ENCODE data around the gene FIGLA. TPM values are rescaled to one million over a fixed set of nuclear protein-coding genes. Genes with fewer than 3 reads are reported as not detected.

Gene FIGLA
- polyA plus RNA-seq, 1 donor (not counting 4 experiments of a cell fraction or from before 2014, with no cell fraction given), result not detected

DNA sequence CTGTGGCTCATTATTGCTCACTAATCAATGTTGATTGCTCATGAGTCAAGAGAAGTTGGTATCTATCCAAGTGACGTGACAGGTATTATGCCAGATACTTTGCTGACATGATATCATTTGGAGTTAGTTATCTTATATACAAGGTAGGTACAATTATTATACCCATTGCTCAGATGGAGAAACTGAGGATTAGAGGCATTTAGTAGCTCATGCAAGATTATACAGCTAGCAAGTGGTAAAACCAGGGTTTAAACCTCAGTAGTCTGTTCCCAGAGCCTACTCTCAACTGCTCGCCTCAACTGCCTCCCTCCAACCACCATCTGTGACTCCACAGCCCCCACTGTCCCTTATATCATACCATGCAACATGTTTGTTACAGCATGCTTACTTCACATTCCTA lies 6.1 kb downstream of the FIGLA start:
- H3K79me2 ChIP-seq (ENCODE audit: control insufficient read depth, insufficient read depth, low read length), result no peaks in the 10 kb centered on the region
- H3K9ac ChIP-seq (ENCODE audit: control insufficient read depth, extremely low read depth, insufficient read depth, low read length), result no peak overlapping the region
- no peaks in the 10 kb centered on the region for H3K36me3 ChIP-seq (ENCODE audit: control insufficient read depth in 2 of 2, extremely low read depth in 1 of 2, insufficient read depth in 2 of 2, low read length in 2 of 2)
- H3K27ac ChIP-seq (ENCODE audit: control insufficient read depth, insufficient read depth, low read length), result no peak overlapping the region
- H3K4me3 ChIP-seq (ENCODE audit: control insufficient read depth in 2 of 3, extremely low read depth in 1 of 3, insufficient read depth in 2 of 3, low read depth in 1 of 3, low read length in 3 of 3), result no peak overlapping the region
- DNase-seq (ENCODE audit: low read depth, low spot score), result no peak
- dilution Hi-C loops (cut with MboI; ENCODE audit: extremely low pct_ligation_motif_present, low sequenced_read_pairs), result loop anchor here (25.0 kb wide), 1 partner anchor 472 kb away; the partner anchor contains the start of gene FAM136A
- H3K9me3 ChIP-seq (ENCODE audit: control insufficient read depth, low read depth, low read length), result no peaks in the 10 kb centered on the region
- TF ChIP-seq EZH2 (IDR thresholded peaks at IDR 0.05; ENCODE audit: low read length), result no peak
- TF ChIP-seq, protein P1, sequence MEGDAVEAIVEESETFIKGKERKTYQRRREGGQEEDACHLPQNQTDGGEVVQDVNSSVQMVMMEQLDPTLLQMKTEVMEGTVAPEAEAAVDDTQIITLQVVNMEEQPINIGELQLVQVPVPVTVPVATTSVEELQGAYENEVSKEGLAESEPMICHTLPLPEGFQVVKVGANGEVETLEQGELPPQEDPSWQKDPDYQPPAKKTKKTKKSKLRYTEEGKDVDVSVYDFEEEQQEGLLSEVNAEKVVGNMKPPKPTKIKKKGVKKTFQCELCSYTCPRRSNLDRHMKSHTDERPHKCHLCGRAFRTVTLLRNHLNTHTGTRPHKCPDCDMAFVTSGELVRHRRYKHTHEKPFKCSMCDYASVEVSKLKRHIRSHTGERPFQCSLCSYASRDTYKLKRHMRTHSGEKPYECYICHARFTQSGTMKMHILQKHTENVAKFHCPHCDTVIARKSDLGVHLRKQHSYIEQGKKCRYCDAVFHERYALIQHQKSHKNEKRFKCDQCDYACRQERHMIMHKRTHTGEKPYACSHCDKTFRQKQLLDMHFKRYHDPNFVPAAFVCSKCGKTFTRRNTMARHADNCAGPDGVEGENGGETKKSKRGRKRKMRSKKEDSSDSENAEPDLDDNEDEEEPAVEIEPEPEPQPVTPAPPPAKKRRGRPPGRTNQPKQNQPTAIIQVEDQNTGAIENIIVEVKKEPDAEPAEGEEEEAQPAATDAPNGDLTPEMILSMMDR (optimal IDR thresholded peaks at IDR 0.05 in 1 of 3, IDR thresholded peaks at IDR 0.05 in 1 of 3, conservative IDR thresholded peaks at IDR 0.05 in 1 of 3; ENCODE audit: extremely low read depth in 1 of 3, insufficient read depth in 2 of 3, low read length in 3 of 3), result no peak
- H3K4me2 ChIP-seq (ENCODE audit: control insufficient read depth, extremely low read depth, insufficient read depth, low read depth, low read length), result no peak overlapping the region
- H2AFZ ChIP-seq (ENCODE audit: control insufficient read depth, low read length), result no peak overlapping the region
- FAIRE-seq, result no peak
- H3K9me1 ChIP-seq (ENCODE audit: control insufficient read depth, extremely low read depth, insufficient read depth, low read length), result no peaks in the 10 kb centered on the region
- peaks cover 21% of the 10 kb centered on the region for H3K27me3 ChIP-seq (ENCODE audit: control insufficient read depth, extremely low read depth, insufficient read depth, low read length)
- peaks cover 14% of the 10 kb centered on the region for H3K4me1 ChIP-seq (ENCODE audit: control insufficient read depth, extremely low read depth, insufficient read depth, low read length)
- no peaks in the 10 kb centered on the region for H4K20me1 ChIP-seq (ENCODE audit: control insufficient read depth, extremely low read depth, insufficient read depth, low read length)

DNA sequence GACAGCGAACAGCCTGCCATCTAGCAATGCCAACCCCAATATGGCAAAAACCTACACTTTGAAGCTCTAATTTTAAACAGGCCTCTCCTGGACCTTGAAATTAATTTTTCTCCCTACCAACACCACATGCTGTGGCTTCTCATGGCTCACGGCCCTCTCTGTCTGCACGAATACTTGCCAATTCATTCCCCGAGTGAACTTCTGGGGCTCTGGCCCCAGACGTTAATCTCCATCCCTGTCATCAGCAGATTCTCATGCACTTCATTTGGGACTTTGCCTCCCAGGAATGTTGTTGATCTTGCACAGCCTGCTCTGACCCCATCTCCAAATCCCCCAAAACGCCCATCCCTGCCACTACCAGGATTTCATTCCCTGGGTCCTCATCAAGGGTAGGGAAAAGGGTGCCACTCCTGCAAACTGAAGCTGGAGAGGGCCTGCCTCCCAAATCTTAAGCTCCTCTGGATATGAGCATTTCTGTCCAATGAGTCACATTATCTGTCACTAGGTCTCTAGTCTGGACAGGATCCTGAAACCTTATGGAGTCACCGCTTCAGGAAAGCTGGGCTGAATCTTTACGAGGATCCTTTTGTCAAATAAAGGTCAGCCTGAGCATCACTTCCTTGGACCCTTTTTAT lies 10.4 kb downstream of the FIGLA start:
- no peak for TF ChIP-seq EZH2 (IDR thresholded peaks at IDR 0.05; ENCODE audit: low read length)
- TF ChIP-seq, protein P1 (optimal IDR thresholded peaks at IDR 0.05 in 1 of 3, IDR thresholded peaks at IDR 0.05 in 1 of 3, conservative IDR thresholded peaks at IDR 0.05 in 1 of 3; ENCODE audit: extremely low read depth in 1 of 3, insufficient read depth in 2 of 3, low read length in 3 of 3), result no peak
- Histone ChIP-seq H3K36me3 (ENCODE audit: control insufficient read depth in 2 of 2, extremely low read depth in 1 of 2, insufficient read depth in 2 of 2, low read length in 2 of 2) (no peaks in the 10 kb centered on the region), H3K9ac (ENCODE audit: control insufficient read depth, extremely low read depth, insufficient read depth, low read length) (no peak overlapping the region), H3K79me2 (ENCODE audit: control insufficient read depth, insufficient read depth, low read length) (no peaks in the 10 kb centered on the region), H3K27me3 (ENCODE audit: control insufficient read depth, extremely low read depth, insufficient read depth, low read length) (no peaks in the 10 kb centered on the region), H4K20me1 (ENCODE audit: control insufficient read depth, extremely low read depth, insufficient read depth, low read length) (no peaks in the 10 kb centered on the region), H3K27ac (ENCODE audit: control insufficient read depth, insufficient read depth, low read length) (no peak overlapping the region), H3K4me3 (ENCODE audit: control insufficient read depth in 2 of 3, extremely low read depth in 1 of 3, insufficient read depth in 2 of 3, low read depth in 1 of 3, low read length in 3 of 3) (no peak overlapping the region), H3K9me1 (ENCODE audit: control insufficient read depth, extremely low read depth, insufficient read depth, low read length) (no peaks in the 10 kb centered on the region), H3K4me1 (ENCODE audit: control insufficient read depth, extremely low read depth, insufficient read depth, low read length) (peaks cover 25% of the 10 kb centered on the region), H3K4me2 (ENCODE audit: control insufficient read depth, extremely low read depth, insufficient read depth, low read depth, low read length) (no peak overlapping the region), H2AFZ (ENCODE audit: control insufficient read depth, low read length) (no peak overlapping the region), H3K9me3 (ENCODE audit: control insufficient read depth, low read depth, low read length) (no peaks in the 10 kb centered on the region)
- FAIRE-seq (peak; percentile 88), DNase-seq (ENCODE audit: low read depth, low spot score) (no peak)
- dilution Hi-C loops (cut with MboI; ENCODE audit: extremely low pct_ligation_motif_present, low sequenced_read_pairs), result loop anchor here (25.0 kb wide), 1 partner anchor 468 kb away; the partner anchor contains the start of gene FAM136A
